GM04503 (cell line): ENCODE data around the gene HERC2.
"Not testable (repeated sequence)": the region's sequence is repeated elsewhere in the genome, so short reads cannot be mapped to it uniquely, and the experiment has no call there.

Experiments
- DNase-seq: peaks from one replicate; pipeline ENCODE4 v3.0.0-alpha.2; 2012; ENCODE audit warnings: low read depth

The HERC2 gene

DNA sequence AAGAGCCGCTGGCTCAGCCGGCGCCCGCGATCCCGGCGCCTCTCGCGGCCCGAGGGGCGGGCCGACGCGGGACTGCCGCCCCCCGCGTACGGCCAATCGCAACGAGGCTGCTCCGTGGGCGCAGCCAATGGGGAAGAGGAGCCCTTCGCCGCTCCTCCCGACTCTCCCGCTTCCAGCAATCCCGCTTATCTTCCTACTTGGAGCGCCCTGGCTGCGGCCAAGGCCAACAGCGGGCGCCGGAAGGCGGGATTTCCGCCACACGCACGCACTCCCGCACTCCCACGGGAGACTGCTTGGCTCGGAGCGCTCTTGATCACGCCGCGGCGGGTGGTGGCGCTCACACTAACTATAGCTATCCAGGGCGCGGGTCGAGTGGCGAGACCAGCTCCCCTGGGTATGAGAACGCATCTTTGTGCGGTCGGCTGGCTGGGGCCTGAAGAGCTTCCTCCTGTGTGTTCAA lies at the start of gene HERC2:
Gene HERC2, minus strand, starts transcription at position 51 of the 460 bp plus-strand sequence. CDS start 746 bp downstream, outside the sequence.
- DNase-seq: not testable (repeated sequence)

- DNase-seq: not testable (repeated sequence)
Observed at GRCh38 chr15:28365502-28365901, 43.5 kb upstream of the HERC2 start.

GRCh38 chr15:28357984-28358383 lies 36.0 kb upstream of the HERC2 start, which contains the start of gene GOLGA6L24:
Gene GOLGA6L24 (minus strand): TSS chr15:28358084. CDS start chr15:28358023, 61 bp downstream.
- DNase-seq: not testable (repeated sequence)

DNA sequence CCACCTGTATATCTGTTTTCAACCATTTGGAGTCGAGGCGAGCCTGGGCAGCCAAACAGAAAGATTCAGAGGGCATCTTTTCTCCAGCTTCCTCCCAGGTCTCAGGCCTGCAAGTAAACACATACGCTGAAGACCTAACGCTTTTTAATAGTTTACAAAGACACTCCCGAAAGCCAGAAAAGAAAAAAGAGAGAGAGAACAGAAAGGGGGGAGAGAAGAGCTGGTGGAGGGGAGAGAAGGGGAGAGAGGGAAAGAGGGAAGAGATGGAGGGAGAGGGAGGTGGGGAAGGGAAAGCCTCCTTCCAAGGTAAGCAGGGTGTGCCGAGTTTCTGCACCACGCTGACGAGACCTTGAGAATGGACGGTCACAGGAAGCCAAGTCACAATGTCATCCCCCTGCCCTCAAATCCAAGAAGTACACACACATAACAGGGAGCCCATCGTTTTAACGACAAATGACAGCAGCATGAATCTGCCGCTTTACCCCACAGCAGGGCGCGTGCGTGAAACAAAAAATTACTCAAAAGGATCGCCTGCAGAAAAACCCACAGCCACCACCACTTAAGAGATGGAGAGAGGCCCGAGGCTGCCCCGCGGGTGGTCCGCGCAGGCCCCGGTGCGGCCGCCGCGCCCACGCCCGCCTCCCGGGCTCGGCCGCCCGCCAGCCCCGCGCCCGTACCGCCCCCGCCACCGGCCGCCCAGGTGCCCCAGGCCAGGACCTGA lies 461 bp downstream of the HERC2 start:
- DNase-seq: not testable (repeated sequence)

DNA sequence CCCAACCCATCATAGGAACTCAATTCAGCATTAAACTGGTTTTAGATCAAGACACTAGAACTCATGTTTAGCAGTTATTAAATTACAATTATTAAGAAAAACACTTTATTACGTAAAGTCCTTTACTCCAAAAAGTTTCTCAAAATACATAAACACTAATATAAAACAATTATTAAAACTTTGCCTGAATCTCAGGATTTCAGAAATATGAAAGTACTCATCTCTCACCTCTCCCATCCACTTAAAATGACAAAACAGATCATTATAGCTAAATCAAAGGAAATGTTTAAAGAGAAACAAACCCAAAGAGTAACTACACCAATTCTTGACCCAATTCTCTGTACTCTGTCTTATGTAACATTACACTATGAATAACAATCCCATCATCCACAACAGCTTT lies 2.3 kb downstream of the HERC2 start:
- not testable (repeated sequence) for DNase-seq

- DNase-seq: not testable (repeated sequence)
Observed at GRCh38 chr15:28318828-28319227, 3.2 kb downstream of the HERC2 start.

GRCh38 chr15:28318122-28318521 lies 3.9 kb downstream of the HERC2 start:
- not testable (repeated sequence) for DNase-seq

DNA sequence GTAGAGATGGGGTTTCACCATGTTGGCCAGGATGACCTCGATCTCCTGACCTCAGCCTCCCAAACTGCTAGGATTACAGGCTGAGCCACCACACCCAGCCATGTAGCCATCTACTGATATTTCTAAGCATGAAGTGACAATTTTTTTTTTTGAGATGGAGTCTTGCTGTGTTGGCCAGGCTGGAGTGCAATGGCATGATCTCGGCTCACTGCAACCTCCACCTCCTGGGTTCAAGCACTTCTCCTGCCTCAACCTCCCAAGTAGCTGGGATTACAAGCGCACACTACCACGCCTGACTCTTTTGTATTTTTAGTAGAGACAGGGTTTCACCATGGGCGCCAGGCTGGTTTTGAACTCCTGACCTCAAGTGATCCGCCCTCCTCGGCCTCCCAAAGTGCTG lies 5.0 kb downstream of the HERC2 start:
- not testable (repeated sequence) for DNase-seq

- DNase-seq: not testable (repeated sequence)
Observed at GRCh38 chr15:28310454-28310853, 11.5 kb downstream of the HERC2 start.

- not testable (repeated sequence) for DNase-seq
Observed at GRCh38 chr15:28308718-28309117, 13.3 kb downstream of the HERC2 start.

DNA sequence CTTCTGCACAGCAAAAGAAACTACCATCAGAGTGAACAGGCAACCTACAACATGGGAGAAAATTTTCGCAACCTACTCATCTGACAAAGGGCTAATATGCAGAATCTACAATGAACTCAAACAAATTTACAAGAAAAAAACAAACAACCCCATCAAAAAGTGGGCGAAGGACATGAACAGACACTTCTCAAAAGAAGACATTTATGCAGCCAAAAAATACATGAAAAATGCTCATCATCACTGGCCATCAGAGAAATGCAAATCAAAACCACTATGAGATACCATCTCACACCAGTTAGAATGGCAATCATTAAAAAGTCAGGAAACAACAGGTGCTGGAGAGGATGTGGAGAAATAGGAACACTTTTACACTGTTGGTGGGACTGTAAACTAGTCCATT lies 16.3 kb downstream of the HERC2 start:
- DNase-seq: not testable (repeated sequence)

DNA sequence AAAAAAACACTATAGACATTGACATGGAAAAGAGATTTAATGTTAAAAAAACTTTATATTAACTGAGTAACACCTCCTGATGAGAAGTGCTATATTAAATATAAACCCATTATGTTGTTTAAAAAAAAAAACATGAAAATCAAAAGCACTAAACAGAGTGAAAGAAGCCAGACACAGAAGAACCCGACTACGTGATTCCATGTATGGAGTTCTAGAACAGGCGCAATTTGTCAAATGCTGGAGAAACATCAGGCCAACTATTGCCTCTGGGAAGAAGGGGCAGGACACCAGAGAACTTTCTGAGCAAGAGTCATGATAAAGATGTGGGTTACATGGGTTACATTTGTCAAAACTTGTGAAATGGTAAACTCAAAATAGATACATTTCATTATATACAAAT lies 24.5 kb downstream of the HERC2 start:
- not testable (repeated sequence) for DNase-seq

GRCh38 chr15:28296814-28297213 lies 25.2 kb downstream of the HERC2 start:
- DNase-seq: not testable (repeated sequence)

DNA sequence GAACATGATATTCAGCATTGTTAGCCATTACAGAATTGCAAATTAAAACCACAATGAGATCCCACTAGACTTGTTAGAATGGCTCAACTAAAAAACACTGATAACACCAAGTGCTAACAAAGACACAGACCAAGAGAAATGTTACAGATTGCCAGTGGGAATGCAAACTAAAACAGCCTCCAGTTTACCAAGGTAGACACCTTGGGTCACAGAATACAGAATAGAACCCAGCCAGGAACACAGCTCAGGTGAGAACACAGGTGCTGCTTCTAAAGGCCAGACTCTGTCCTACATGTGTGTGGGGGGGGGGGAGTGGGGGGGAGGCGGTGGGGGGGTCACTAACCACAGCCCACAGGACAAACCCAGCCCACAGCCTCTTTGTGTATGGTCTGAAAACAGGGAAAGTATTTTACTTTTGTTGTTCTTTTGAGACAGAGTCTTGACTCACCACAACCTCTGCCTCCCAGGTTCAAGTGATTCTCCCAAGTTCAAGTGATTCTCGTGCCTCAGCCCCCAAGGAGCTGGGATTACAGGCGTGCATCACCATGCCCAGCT lies 26.9 kb downstream of the HERC2 start:
- not testable (repeated sequence) for DNase-seq

DNA sequence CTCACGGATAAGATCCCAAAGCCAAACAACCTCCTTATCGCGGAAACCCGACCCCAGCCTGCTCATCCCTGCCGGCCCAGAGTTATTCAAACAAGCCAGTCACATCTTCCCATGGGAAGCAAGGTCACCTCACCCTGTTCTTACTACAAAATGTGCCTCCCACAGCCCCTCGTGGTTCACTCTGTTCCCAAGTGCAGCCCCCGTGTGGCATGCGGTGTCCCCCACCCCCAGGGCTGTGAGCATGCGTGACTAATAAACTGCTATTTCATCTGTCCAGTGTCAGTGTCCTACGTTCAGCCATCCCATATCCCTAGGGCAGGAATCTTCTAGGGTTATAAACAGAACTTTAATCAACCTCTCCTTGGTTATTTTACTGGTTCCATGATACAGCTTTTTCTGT lies 27.4 kb downstream of the HERC2 start:
- not testable (repeated sequence) for DNase-seq

DNA sequence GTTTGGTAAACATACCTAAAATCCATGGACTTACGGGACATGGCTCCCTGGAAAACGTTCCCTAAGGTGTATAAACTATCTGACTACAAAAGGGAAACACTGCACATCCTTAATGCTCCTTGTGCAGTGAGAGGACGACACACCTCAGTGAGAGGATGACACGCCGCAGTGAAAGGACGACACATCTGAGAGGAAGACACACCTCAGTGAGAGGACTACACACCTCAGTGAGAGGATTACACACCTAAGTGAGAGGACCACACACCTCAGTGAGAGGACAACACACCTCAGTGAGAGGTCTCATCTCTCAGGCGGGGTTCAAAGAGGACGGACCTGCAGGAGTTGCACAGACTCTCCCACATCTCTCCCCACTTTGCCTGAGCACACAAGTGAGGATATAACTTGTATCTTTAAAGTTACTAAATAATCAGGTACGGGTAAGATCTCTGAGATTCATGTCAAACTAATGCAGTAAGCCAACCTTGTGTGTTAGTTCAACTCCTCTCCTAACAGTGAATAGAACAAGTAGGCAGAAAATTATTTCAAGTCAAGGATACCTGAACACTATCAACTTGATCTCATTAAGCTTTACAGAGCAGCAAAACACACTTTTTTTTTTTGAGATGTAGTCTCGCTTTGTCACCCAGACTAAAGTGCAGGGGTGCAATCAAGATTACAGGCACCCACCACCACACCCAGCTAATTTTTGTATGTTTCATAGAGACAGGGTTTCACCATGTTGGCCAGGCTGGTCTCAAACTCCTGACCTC lies 32.1 kb downstream of the HERC2 start:
- no peak for DNase-seq

DNA sequence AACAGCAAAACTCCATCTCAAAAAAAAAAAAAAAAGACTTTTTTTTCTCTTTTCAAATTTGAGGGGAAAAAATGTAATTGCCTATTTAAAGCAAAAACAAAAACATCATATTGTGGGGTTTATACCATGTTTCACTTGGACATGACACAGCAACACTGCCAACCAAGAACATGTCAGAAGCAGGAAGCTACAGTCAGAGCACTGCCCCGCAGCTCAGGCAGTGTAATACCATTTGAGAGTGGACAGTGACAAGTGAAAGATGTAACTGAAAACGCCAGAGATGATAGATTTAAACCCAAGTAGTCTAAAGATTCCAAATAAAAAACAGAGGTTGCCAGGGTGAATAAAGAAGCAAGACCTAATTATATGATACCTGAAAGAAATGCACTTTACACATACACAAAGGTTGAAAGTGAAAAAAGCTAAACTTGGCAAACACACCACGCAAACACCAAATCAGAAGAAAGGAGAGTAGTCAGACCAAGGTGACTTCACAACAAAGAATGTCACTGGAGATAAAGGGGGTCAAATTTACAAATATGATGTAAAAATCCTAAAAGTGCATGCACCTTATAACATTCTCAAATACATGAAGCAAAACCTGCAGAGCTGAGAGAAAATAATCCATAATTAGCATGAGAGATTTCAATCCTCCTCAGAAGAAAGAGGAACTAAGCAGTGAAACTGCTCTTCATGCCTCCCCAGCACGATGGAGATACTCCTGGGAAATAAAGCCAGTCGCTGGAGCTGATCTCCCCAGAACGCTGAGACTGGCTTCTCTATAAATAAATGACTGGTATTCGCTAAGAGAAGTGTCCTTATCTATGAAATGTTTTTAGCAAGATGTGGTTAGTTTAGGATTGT lies 32.9 kb downstream of the HERC2 start:
- DNase-seq: not testable (repeated sequence)

GRCh38 chr15:28286659-28287058 lies 35.3 kb downstream of the HERC2 start:
- not testable (repeated sequence) for DNase-seq

GRCh38 chr15:28286031-28286430 lies 35.9 kb downstream of the HERC2 start:
- no peak for DNase-seq

DNA sequence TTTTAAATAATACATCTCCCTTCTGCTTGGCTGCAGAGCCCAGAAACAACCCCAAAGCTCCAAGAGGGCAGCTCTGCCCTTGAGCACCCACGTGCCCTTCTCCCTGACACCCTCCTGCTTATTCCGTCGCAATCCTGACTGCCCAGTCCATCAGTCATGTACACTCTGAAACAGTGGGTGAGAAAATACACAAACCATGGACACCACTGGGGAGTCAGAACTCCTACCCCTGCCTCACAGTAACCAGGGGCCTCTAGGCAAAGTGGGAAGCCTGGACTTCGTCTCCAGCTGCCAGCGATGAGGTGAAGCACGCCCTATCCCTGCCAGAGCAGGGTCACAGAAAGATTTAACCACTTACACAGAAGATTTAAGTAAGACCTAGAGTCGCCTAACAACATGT lies 40.1 kb downstream of the HERC2 start:
- no peak for DNase-seq

DNA sequence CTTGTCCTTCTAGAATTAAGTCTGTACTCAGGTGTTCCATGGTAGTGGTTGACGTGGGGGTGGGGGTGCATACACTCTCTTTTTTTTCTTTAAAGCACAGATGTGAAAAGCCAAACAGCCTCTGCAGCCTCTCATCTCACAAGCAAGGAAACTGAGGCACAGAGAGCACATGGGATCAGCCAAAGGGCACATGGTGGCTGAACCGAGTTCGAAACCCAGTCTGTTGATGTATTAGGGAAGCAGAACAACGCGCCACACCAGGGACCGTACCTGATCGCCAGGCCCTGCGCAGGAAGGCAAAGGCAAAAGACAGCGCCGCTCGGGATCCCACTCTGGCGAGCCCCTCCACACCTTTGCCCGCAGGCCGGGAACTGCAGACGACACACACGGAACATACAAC lies 47.3 kb downstream of the HERC2 start:
- DNase-seq: no peak
